ENCODE measurements around the gene PACS1.

GRCh38 chr11:66286699-66287098 is 216.6 kb downstream of the PACS1 start:
- no peak for TF ChIP-seq CTCF (IDR thresholded peaks at IDR 0.05; ENCODE audit: low read depth, low read length)
- TF ChIP-seq EZH2phosphoT487 (IDR thresholded peaks at IDR 0.05; ENCODE audit: low read depth): no peak
